Endothelial cell of umbilical vein (primary cell): ENCODE data around the gene B3GALNT2. TPM values are rescaled to one million over a fixed set of nuclear protein-coding genes. Genes with fewer than 3 reads are reported as not detected.

ENCODE experiments used
- BruUV-seq: library from RNA; stranded (reverse); fragments of 400-500 nt; replicated peaks from 2 replicates; lab custom pipeline; 2021; lab: Mats Ljungman, UMichigan
- CTCF ChIA-PET: fragments of 300-600, 350-600 bp; sonication (Branson Sonifier 250); formaldehyde crosslinking; loops from one replicate; lab custom pipeline; 2021; ENCODE audit warnings: antibody characterized with exemption, inconsistent platforms; lab: Charles Lee
- POLR2A ChIA-PET: fragments of 300-600, 350-600 bp; sonication (Branson Sonifier 250); formaldehyde crosslinking; loops from one replicate; lab custom pipeline; 2021; ENCODE audit warnings: antibody characterized with exemption, inconsistent platforms; lab: Charles Lee
- DNase-seq: peaks from one replicate; pipeline ENCODE4 v3.0.0-alpha.2; 2011; ENCODE audit warnings: low read depth, low spot score
- FAIRE-seq: peaks from 2 replicates; lab custom pipeline; 2011; peaks lifted over from hg19 to GRCh38; lab: Jason Lieb, UNC
- H2AFZ ChIP-seq: 2 replicates; pipeline ENCODE4 v1.6.0; 2012; ENCODE audit warnings: low read depth, low read length, control low read depth, inconsistent platforms
- H3K27ac ChIP-seq: 2 replicates; pipeline ENCODE4 v1.5.1; 2011; ENCODE audit warnings: low read depth, mild to moderate bottlenecking, control low read depth, low read length, moderate library complexity; ENCODE audit not compliant: insufficient read depth
- H3K27me3 ChIP-seq, 2 experiments: 2 replicates each; pipeline versions ENCODE4 v1.6.0 to v1.6.1; 2011; ENCODE audit warnings: low read length in 2 of 2, mixed read lengths in 1 of 2; ENCODE audit not compliant: control insufficient read depth in 2 of 2, insufficient read depth in 2 of 2
- H3K36me3 ChIP-seq, 2 experiments: 2 replicates in 1 of 2; 3 replicates in 1 of 2; pipeline ENCODE4 v1.5.1; 2011; ENCODE audit warnings: low read length in 2 of 2, mild to moderate bottlenecking in 1 of 2, moderate library complexity in 1 of 2; ENCODE audit not compliant: control insufficient read depth in 2 of 2, insufficient read depth in 2 of 2; ENCODE audit errors: extremely low read depth in 1 of 2
- H3K4me1 ChIP-seq: 3 replicates; pipeline ENCODE4 v1.5.1; 2011; ENCODE audit warnings: mild to moderate bottlenecking, low read length; ENCODE audit not compliant: control insufficient read depth, insufficient read depth; ENCODE audit errors: extremely low read depth
- H3K4me2 ChIP-seq: 2 replicates; pipeline ENCODE4 v1.6.1; 2011; ENCODE audit warnings: low read length, control low read depth, mixed read lengths; ENCODE audit not compliant: insufficient read depth
- H3K4me3 ChIP-seq, 3 experiments: fragments of 200-600 bp in 1 of 3; sonication (generic), shearing (Covaris generic) in 1 of 3; replicated peaks in 1 of 3; 2 replicates each; pipeline ENCODE4 v1.5.1; 2011 to 2016; ENCODE audit warnings: control low read depth in 3 of 3, low read length in 3 of 3, mild to moderate bottlenecking in 2 of 3, inconsistent platforms in 1 of 3, low read depth in 1 of 3, moderate library complexity in 1 of 3; ENCODE audit not compliant: insufficient read depth in 1 of 3
- H3K79me2 ChIP-seq: 2 replicates; pipeline ENCODE4 v1.6.0; 2012; ENCODE audit warnings: low read length, inconsistent platforms; ENCODE audit not compliant: control insufficient read depth, insufficient read depth
- H3K9ac ChIP-seq: replicated peaks from 2 replicates; pipeline ENCODE3; 2011; ENCODE audit warnings: low read length, control low read depth; ENCODE audit not compliant: insufficient read depth; ENCODE audit errors: extremely low read depth
- H3K9me1 ChIP-seq: replicated peaks from 3 replicates; pipeline ENCODE4 v1.6.0; 2011; ENCODE audit warnings: mild to moderate bottlenecking, low read length; ENCODE audit not compliant: control insufficient read depth, insufficient read depth; ENCODE audit errors: extremely low read depth
- H3K9me3 ChIP-seq: replicated peaks from 2 replicates; pipeline ENCODE4 v1.5.1; 2012; ENCODE audit warnings: low read length, inconsistent platforms; ENCODE audit not compliant: control insufficient read depth, insufficient read depth
- H4K20me1 ChIP-seq: replicated peaks from 2 replicates; pipeline ENCODE3; 2011; ENCODE audit warnings: mild to moderate bottlenecking, low read length; ENCODE audit not compliant: control insufficient read depth, insufficient read depth; ENCODE audit errors: extremely low read depth
- EZH2 ChIP-seq: IDR thresholded peaks from 2 replicates; pipeline ENCODE4 v1.6.1; 2012; ENCODE audit warnings: borderline replicate concordance, low read depth, mild to moderate bottlenecking, moderate library complexity, low read length, inconsistent platforms; ENCODE audit not compliant: severe bottlenecking
- FOS ChIP-seq: IDR thresholded peaks from 2 replicates; pipeline ENCODE4 v1.6.1; 2011; ENCODE audit warnings: mild to moderate bottlenecking, low read length, moderate library complexity, borderline replicate concordance; ENCODE audit not compliant: insufficient read depth
- GATA2 ChIP-seq: IDR thresholded peaks from 2 replicates; pipeline ENCODE4 v1.7.0; 2011; ENCODE audit warnings: low read depth, mild to moderate bottlenecking, moderate library complexity, mixed read lengths, low read length; ENCODE audit not compliant: insufficient read length, insufficient read depth
- JUN ChIP-seq: IDR thresholded peaks from 2 replicates; pipeline ENCODE4 v1.6.1; 2011; ENCODE audit warnings: borderline replicate concordance, low read depth; ENCODE audit not compliant: insufficient read length, insufficient read depth
- MYC ChIP-seq: IDR thresholded peaks from one replicate; pipeline ENCODE4 v1.6.1; 2011; ENCODE audit warnings: mild to moderate bottlenecking, low read depth, low read length
- POLR2A ChIP-seq: IDR thresholded peaks from 2 replicates; pipeline ENCODE4 v1.6.1; 2012; ENCODE audit warnings: low read depth, mild to moderate bottlenecking, control low read depth, low read length
- POLR2AphosphoS5 ChIP-seq: IDR thresholded peaks from 2 replicates; pipeline ENCODE4 v1.6.1; 2012; ENCODE audit warnings: low read depth, mild to moderate bottlenecking, control low read depth, low read length, moderate library complexity; ENCODE audit not compliant: insufficient read depth
- dilution Hi-C: fragments of 300-500 bp; cut with MboI; formaldehyde crosslinking; loops from one replicate; pipeline ENCODE4 v1.15.0; 2019; ENCODE audit warnings: low sequenced_read_pairs; ENCODE audit not compliant: extremely low pct_ligation_motif_present
- intact Hi-C: fragments of 100-400 bp; cut with micrococcal nuclease; formaldehyde crosslinking; loops from one replicate; pipeline ENCODE4 v1.10.0; 2022
- polyA plus RNA-seq, 4 experiments: library from polyadenylated mRNA; depleted of rRNA in 3 of 4; stranded (reverse) in 3 of 4; unstranded in 1 of 4; fragments of >200 nt; gene quantifications; 2 replicates each; pipeline versions ENCODE4 v1.2.1 to v1.2.3, GENCODE V29; 2011 to 2012; ENCODE audit warnings: missing spikeins in 1 of 4
- total RNA-seq: library from RNA; stranded (reverse); gene quantifications from 2 replicates; pipeline ENCODE4 v1.2.3, GENCODE V29; 2021
- TF ChIP-seq, protein P1 (sequence below): IDR thresholded peaks from 2 replicates; pipeline ENCODE4 v1.6.1; 2011; ENCODE audit not compliant: insufficient read depth, insufficient read length
- TF ChIP-seq, protein P2 (sequence below), 2 donors: IDR thresholded peaks; 1 replicate in 1 of 2; 2 replicates in 1 of 2; pipeline ENCODE4 v1.5.1; 2011; ENCODE audit warnings: low read length in 2 of 2, mild to moderate bottlenecking in 2 of 2, moderate library complexity in 2 of 2, control low read depth in 1 of 2, inconsistent platforms in 1 of 2, low read depth in 1 of 2; ENCODE audit not compliant: insufficient read depth in 1 of 2; ENCODE audit errors: extremely low read depth in 1 of 2

The B3GALNT2 gene
- total and polyA plus RNA-seq, 2 donors (not counting 3 experiments of a cell fraction or from before 2014, with no cell fraction given), result 12.0 to 32.2 TPM

DNA sequence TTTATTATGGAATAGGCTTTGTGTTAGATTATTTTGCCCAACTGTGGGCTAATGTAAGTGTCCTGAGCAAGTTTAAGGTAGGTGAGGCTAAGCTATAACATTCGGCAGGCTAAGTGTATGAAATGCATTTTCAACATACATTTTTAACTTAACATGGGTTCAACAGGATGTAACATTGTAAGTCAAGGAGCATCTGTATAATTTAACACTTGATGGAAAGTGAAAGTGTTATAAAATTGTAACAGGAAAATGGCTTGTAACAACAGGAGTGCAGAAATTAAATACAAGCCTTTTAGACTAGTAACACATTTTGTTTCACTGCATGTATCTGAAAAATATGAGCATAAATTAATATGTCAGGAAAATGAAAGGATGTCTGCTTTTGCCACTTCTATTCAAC lies 42.3 kb downstream of the B3GALNT2 start:
- dilution Hi-C loops, result no loop called here
- no peaks in the 10 kb centered on the region for H3K9me3 ChIP-seq
- BruUV-seq, result no TSS peak
- no peaks in the 10 kb centered on the region for H3K9me1 ChIP-seq
- no peaks in the 10 kb centered on the region for H3K36me3 ChIP-seq
- no peak overlapping the region for H2AFZ ChIP-seq
- FAIRE-seq (no peak), DNase-seq (no peak)
- intact Hi-C loops, result no loop called here
- ChIA-PET POLR2A (no interaction called here), CTCF (interaction anchor here (1.1 kb wide), 1 partner anchor 301 kb away, joined by 5 read pairs; no protein-coding TSS in a partner anchor)
- no peak overlapping the region for H3K4me2 ChIP-seq
- no peak overlapping the region for H3K27ac ChIP-seq
- no peaks in the 10 kb centered on the region for H3K4me1 ChIP-seq
- no peaks in the 10 kb centered on the region for H3K27me3 ChIP-seq
- no peaks in the 10 kb centered on the region for H4K20me1 ChIP-seq
- no peak overlapping the region for H3K4me3 ChIP-seq
- TF ChIP-seq POLR2A, result no peak
- TF ChIP-seq GATA2, result no peak
- no peak for TF ChIP-seq EZH2
- TF ChIP-seq, protein P1, sequence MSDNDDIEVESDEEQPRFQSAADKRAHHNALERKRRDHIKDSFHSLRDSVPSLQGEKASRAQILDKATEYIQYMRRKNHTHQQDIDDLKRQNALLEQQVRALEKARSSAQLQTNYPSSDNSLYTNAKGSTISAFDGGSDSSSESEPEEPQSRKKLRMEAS, result no peak
- TF ChIP-seq, protein P2, sequence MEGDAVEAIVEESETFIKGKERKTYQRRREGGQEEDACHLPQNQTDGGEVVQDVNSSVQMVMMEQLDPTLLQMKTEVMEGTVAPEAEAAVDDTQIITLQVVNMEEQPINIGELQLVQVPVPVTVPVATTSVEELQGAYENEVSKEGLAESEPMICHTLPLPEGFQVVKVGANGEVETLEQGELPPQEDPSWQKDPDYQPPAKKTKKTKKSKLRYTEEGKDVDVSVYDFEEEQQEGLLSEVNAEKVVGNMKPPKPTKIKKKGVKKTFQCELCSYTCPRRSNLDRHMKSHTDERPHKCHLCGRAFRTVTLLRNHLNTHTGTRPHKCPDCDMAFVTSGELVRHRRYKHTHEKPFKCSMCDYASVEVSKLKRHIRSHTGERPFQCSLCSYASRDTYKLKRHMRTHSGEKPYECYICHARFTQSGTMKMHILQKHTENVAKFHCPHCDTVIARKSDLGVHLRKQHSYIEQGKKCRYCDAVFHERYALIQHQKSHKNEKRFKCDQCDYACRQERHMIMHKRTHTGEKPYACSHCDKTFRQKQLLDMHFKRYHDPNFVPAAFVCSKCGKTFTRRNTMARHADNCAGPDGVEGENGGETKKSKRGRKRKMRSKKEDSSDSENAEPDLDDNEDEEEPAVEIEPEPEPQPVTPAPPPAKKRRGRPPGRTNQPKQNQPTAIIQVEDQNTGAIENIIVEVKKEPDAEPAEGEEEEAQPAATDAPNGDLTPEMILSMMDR (IDR thresholded peaks at IDR 0.05; ENCODE audit: extremely low read depth in 1 of 2, insufficient read depth in 1 of 2, low read depth in 1 of 2, low read length in 2 of 2), result no peak
- no peak for TF ChIP-seq FOS
- no peak for TF ChIP-seq POLR2AphosphoS5
- TF ChIP-seq MYC, result no peak
- TF ChIP-seq JUN, result no peak
- no peaks in the 10 kb centered on the region for H3K79me2 ChIP-seq
- H3K9ac ChIP-seq, result no peak overlapping the region
